Left cardiac atrium (tissue), 4 donors: Measurements from ENCODE around the gene IL1RL1. TPM values are rescaled to one million over a fixed set of nuclear protein-coding genes. Genes with fewer than 3 reads are reported as not detected.
"Not testable (repeated sequence)": the region's sequence is repeated elsewhere in the genome, so short reads cannot be mapped to it uniquely, and the experiment has no call there.

Experiments
- ATAC-seq, 2 donors: fragments of 200-7000 bp; cut with Tn5 transposase; one replicate each; pipeline ENCODE4 v1.9.1; 2020; ENCODE audit warnings: mild to moderate bottlenecking in 2 of 2, moderate library complexity in 2 of 2
- DNase-seq: peaks from one replicate; pipeline ENCODE4 v3.0.0-alpha.2; 2020
- intact Hi-C, 2 donors: fragments of 100-400 bp; cut with DNase I; formaldehyde crosslinking; loops; one replicate each; pipeline versions ENCODE4 v1.14.1 to v1.15.1; 2022 to 2023
- total RNA-seq, 2 donors: library from RNA; stranded (reverse); fragmentation: NEBNext Ultra II Directional; extraction: Animal tissue kit (Norgen Biotek cat#: 25700); gene quantifications; one replicate each; pipeline ENCODE4 v1.2.1, GENCODE V29; 2021
- donor health status: DM: no; HTN: yes; CAD: no.
- donor health status: DM: no; HTN: yes; CAD: no; lungs with severe emphysema.
- donor health status: DM: yes; HTN: yes; CAD: no.
- donor health status: Dilated cardiomyopathy.

Gene IL1RL1
- total RNA-seq, 2 donors from 2014 or later = 1.8 to 54.0 TPM

- DNase-seq (no peak), ATAC-seq (no peak)
- intact Hi-C loops = no loop called here
Measured at GRCh38 chr2:102321941-102322719, 10.8 kb downstream of the IL1RL1 start.

DNA sequence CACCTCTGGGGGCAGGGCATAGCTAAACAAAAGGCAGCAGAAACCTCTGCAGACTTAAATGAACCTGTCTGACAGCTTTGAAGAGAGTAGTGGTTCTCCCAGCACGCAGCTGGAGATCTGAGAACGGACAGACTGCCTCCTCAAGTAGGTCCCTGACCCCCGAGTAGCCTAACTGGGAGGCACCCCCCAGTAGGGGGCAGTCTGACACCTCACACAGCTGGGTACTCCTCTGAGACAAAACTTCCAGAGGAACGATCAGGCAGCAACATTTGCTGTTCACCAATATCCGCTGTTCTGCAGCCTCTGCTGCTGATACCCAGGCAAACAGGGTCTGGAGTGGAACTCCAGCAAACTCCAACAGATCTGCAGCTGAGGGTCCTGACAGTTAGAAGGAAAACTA lies 13.6 kb downstream of the IL1RL1 start:
- intact Hi-C loops, DNase-seq, ATAC-seq: not testable (repeated sequence)

GRCh38 chr2:102331311-102331980 lies 20.1 kb downstream of the IL1RL1 start:
- intact Hi-C loops = no loop called here
- ATAC-seq = no peak
- DNase-seq = no peak

DNA sequence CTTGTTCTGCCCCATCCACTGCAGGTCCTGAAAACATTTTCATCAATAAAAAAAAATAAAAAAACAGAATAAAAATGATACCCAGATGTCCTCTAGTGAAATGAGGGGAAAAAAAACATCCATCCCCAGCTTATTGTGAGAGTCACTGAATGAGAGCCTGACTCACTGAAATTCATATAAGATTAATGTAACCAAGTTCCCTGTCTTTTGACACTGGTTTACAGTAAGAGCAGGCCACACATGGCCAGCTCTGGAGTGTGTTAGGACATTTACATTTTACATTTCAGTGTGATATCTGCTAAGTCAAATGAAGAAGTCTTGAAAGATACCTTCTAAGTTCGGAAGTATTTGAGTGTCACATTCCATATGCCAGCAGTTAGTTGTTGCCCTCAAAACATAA lies 23.1 kb downstream of the IL1RL1 start:
- intact Hi-C loops = no loop called here
- ATAC-seq (no peak), DNase-seq (no peak)

- ATAC-seq (peak; percentile 19 to 76), DNase-seq (peak; percentile 60)
- intact Hi-C loops = no loop called here
Measured at GRCh38 chr2:102335871-102336366, 24.6 kb downstream of the IL1RL1 start.

GRCh38 chr2:102336502-102336945 lies 25.2 kb downstream of the IL1RL1 start:
- DNase-seq (peak; percentile 42), ATAC-seq (peak; percentile 61 to 80)
- intact Hi-C loops = no loop called here

DNA sequence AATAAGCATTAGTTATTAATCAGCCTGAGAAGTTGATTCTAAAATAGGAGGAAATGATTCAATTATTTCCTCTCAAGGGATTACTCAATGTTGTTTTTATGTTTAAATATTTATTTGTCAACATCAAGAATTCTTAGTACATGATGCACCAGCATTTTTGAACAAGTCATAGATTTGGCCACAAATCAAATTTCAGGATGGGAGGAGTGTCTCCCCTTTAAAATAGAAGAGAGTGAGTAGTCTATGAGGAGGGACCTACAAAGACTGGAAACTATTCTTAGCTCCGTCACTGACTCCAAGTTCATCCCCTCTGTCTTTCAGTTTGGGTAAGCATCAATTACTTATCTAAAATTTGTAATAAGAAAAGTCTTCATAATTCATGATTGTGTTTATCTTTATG lies 25.6 kb downstream of the IL1RL1 start:
- intact Hi-C loops = no loop called here
- ATAC-seq (peak; percentile 44 to 78), DNase-seq (no peak)

GRCh38 chr2:102337481-102338386 lies 26.4 kb downstream of the IL1RL1 start:
- intact Hi-C loops = no loop called here
- DNase-seq (no peak), ATAC-seq (no peak)

DNA sequence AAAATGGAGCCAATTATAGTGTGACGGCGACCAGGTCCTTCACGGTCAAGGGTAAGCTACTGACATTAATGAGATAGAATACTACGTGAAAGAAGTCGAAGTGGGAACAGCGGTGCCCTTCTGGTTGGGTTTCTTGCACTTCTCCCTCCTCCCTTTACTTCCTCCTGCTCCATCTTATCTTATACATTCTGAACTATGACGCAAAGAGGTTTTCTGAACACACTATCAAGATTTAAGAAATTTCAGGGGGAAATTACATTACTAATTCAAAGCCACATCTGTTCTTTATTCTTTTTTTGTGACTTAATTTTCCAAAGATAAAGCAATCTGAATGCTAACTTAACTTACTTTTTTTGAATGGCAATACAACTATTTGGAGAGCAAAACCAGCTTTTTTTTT lies 29.4 kb downstream of the IL1RL1 start:
- no peak for ATAC-seq
- intact Hi-C loops = no loop called here
- DNase-seq = no peak

DNA sequence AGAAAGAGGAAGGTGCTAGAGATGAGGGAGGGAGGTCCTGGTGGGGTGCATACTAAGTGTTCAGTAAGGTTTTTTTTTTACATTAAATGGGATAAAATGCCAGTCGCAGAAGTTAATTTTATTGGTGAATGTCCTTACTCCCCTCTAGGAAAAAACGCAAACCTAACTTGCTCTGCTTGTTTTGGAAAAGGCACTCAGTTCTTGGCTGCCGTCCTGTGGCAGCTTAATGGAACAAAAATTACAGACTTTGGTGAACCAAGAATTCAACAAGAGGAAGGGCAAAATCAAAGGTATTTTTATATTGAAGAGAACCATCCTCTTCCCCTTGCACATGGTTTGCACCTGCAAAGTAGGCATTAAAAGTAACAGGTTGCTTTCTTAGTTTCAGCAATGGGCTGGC lies 31.5 kb downstream of the IL1RL1 start:
- intact Hi-C loops = no loop called here
- no peak for ATAC-seq
- DNase-seq = no peak

DNA sequence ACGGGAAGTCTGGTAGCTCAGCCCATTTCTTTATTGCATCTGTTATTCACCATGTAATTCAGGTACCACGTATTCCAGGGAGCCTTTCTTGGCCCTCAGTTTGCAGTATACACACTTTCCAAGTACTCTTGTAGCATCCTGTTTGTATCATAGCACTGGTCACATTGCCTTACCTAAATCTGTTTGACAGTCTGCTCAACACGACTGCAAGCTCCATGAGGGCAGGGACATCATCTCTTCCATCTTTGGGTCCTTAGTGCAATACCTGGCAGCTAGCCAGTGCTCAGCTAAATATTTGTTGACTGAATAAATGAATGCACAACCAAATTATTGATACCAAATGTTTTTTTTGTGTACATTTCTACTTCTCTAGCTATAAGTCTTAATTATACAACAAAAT lies 33.0 kb downstream of the IL1RL1 start:
- intact Hi-C loops = no loop called here
- ATAC-seq (no peak), DNase-seq (no peak)

GRCh38 chr2:102345329-102345920 lies 34.1 kb downstream of the IL1RL1 start:
- intact Hi-C loops = no loop called here
- ATAC-seq = no peak
- no peak for DNase-seq

- intact Hi-C loops = no loop called here
- ATAC-seq (no peak), DNase-seq (no peak)
Measured at GRCh38 chr2:102346381-102347130, 35.2 kb downstream of the IL1RL1 start.

DNA sequence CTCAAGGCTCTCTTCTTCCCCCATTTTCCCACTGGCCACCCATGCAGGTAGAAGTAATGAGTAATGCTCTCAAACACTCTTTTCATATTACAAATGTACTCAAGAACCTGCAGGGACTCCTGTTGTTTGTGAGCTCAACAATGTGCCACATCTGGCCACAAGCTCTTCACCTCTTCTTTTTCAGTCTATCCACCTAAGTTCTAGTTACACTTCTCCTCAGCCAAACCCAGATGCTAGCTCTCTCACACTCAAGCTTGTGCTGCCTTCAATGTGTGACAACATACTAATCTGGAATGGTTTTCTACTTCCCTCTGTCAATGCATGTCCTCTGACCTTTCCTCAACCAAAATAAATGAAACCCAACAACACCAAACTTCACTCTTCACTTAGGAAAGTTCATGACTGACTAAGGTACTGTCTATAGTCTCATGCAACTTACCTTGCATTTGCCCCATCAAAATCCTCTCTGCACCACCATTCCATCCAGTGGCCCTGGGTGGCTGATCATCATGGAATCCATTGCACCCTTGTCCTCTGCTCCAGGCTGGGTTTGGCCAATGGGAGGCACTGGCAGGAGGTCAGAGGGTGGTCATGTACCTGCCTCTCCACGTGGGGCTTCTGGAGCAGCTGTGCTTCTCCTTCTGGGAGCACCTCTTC lies 38.9 kb downstream of the IL1RL1 start:
- ATAC-seq = no peak
- intact Hi-C loops = loop anchor here in 1 of 2 donors (10.0 kb wide), 1 partner anchor 335 kb away; no protein-coding TSS in a partner anchor
- DNase-seq = no peak

GRCh38 chr2:102355526-102356380 lies 44.4 kb downstream of the IL1RL1 start, which contains the start of gene IL18R1:
TSS of gene IL18R1 (plus strand) at chr2:102355796. CDS start at chr2:102362661, 6,865 bp downstream.
- peak; percentile 86 for DNase-seq
- intact Hi-C loops = loop anchor here in 1 of 2 donors (5.0 to 10.0 kb wide), 2 partner anchors 108 to 341 kb away; no protein-coding TSS in a partner anchor
- peak; percentile 99 for ATAC-seq

DNA sequence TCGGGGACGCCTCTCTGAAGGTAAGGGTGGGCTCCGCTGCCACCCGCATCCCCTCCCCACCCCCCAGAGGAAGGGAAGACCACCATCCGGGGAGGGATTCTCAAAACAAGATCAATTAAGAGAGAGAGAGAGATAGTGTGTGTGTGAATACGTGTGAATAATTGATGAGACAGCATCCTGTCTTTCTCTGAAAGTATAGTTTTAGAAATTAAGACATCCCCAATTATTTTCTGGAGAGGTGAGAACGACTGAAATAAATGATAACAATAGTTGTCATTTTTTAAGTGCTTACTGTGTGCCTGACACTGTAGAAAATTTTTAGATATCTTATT lies 45.0 kb downstream of the IL1RL1 start:
- intact Hi-C loops = loop anchor here in 1 of 2 donors (5.0 to 10.0 kb wide), 2 partner anchors 109 to 342 kb away; no protein-coding TSS in a partner anchor
- DNase-seq = no peak
- ATAC-seq = no peak

DNA sequence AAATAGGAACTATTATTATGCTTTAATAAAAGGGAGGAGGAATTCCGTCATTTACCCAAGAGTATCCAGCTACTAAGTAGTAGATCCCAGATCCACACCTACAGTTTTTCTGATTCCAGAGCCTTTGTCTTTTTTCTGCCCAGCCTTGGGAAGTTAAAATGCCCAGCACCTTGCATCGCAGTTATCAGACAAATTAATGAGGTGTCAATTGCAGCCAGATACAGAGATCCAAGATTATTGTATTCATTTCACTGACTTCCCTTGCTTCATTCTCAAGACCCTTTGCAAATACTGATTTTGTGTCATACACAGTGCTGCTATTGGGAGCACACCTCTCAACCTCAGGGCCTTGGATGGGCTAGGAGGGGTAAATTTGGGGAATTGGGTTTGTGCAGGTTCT lies 45.4 kb downstream of the IL1RL1 start:
- DNase-seq (no peak), ATAC-seq (no peak)
- intact Hi-C loops = loop anchor here in 1 of 2 donors (5.0 to 10.0 kb wide), 2 partner anchors 109 to 342 kb away; no protein-coding TSS in a partner anchor
